ENCODE data around the gene FBXO24. TPM values are rescaled to one million over a fixed set of nuclear protein-coding genes. Genes with fewer than 3 reads are reported as not detected.
"Not testable (repeated sequence)": the region's sequence is repeated elsewhere in the genome, so short reads cannot be mapped to it uniquely, and the experiment has no call there.

FBXO24 gene, protein sequence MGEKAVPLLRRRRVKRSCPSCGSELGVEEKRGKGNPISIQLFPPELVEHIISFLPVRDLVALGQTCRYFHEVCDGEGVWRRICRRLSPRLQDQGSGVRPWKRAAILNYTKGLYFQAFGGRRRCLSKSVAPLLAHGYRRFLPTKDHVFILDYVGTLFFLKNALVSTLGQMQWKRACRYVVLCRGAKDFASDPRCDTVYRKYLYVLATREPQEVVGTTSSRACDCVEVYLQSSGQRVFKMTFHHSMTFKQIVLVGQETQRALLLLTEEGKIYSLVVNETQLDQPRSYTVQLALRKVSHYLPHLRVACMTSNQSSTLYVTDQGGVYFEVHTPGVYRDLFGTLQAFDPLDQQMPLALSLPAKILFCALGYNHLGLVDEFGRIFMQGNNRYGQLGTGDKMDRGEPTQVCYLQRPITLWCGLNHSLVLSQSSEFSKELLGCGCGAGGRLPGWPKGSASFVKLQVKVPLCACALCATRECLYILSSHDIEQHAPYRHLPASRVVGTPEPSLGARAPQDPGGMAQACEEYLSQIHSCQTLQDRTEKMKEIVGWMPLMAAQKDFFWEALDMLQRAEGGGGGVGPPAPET
- total RNA-seq = under 1 TPM in 2 of 4 donors, not detected in 2; 0.14 to 0.79 TPM

DNA sequence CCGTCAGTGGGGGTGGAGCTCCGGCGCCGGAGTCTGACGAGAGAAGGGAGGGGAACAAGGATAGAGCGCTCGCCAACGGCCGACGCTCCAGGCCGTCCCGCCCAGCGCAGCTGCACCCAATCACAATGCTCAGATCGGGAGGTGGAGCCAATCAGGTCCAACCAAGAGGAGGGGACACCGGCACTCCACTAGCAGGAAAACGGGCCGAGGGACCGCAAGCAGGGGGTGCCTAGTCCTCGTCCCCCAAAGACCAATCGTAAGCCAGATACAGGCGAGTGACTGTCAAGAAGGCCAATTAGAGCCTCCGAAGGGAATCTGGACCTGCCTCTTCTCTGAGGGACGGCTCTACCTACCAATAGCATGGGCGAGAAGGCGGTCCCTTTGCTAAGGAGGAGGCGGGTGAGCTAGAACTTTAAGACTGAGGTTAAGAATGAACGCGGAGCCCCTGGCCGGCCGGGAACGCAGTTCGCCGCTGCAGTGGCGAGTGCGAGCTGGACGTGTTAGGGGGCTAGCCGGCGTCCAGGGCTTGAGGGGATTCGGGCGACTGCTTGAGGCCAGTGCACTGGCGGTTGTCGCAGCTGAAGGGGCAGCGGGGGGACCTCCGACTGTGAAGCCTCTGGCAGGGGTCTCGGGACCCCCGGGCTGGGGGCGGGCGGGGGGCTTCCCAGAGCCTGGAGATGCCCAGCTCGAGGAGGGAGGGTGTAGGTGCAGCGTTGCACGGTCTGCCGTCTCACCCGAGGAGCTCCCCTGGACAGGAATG lies at the start of gene FBXO24:
Gene FBXO24 (plus strand): TSS at position 63 of the 760 bp plus-strand sequence. CDS start 298 bp downstream, at position 361.
- Histone ChIP-seq H3K4me1 (peaks cover 9 to 40% (median 33%) of the 10 kb centered on the region in 4 donors), H3K4me3 (peak within 1 kb of the TSS; percentile 82 to 100 (median 96)), H3K36me3 (peaks cover 0 to 7% (median 3%) of the 10 kb centered on the region in 4 donors), H3K9me3 (no peaks in the 10 kb centered on the region), H3K27ac (peak within 1 kb of the TSS; percentile 97 to 99 (median 98)), H3K27me3 (no peaks in the 10 kb centered on the region)
- intact Hi-C loops (cut with DNase I; ENCODE audit: low total_unique reads) (no loop called here), in situ Hi-C loops (cut with MboI; ENCODE audit: low pct_ligation_motif_present in 1 of 4, low pct_unique_long_range_greater_than_20kb in 1 of 4, low sequenced_read_pairs in 3 of 4) (loop anchor here in 2 of 4 donors (10.0 to 25.0 kb wide), 2 partner anchors 88 to 101 kb away; partner anchors contain the start of genes GIGYF1 (in 1 of the 2) and GNB2 (in 1 of the 2))
- peak in 2 of 3 donors; percentile 28 to 64 for TF ChIP-seq POLR2AphosphoS5 (IDR thresholded peaks at IDR 0.05)
- TF ChIP-seq POLR2A (IDR thresholded peaks at IDR 0.05) = no peak
- DNase-seq = peak; percentile 100
- 0% methylated on average over 48 of the region's 53 CpGs; no CpG with 5 or more reads in 1 of the 2 donors for WGBS, 2 donors (ENCODE audit: low coverage in 1 of 2)

GRCh38 chr7:100536695-100537094 lies 49.4 kb upstream of the FBXO24 start:
- H3K36me3 ChIP-seq; in situ Hi-C loops (cut with MboI; ENCODE audit: low pct_ligation_motif_present in 1 of 4, low pct_unique_long_range_greater_than_20kb in 1 of 4, low sequenced_read_pairs in 3 of 4); H3K27me3 ChIP-seq; DNase-seq; H3K4me3 ChIP-seq; H3K27ac ChIP-seq; H3K9me3 ChIP-seq: not testable (repeated sequence)
- intact Hi-C loops (cut with DNase I; ENCODE audit: low total_unique reads) = loop anchor here (5.0 kb wide), 1 partner anchor 701 kb away; the partner anchor contains the start of gene CLDN15
- peaks cover 10 to 46% (median 25%) of the 10 kb centered on the region in 4 donors for H3K4me1 ChIP-seq
- WGBS, 2 donors (ENCODE audit: low coverage in 1 of 2) = 70% methylated on average over 2 of the region's 2 CpGs; no CpG with 5 or more reads in 1 of the 2 donors

GRCh38 chr7:100538348-100538653 lies 47.8 kb upstream of the FBXO24 start:
- intact Hi-C loops (cut with DNase I; ENCODE audit: low total_unique reads) = loop anchor here (5.0 kb wide), 1 partner anchor 699 kb away; the partner anchor contains the start of gene CLDN15
- Histone ChIP-seq H3K9me3 (no peaks in the 10 kb centered on the region), H3K4me3 (peak overlapping the region in 2 of 4 donors; percentile 21 to 29), H3K27me3 (no peaks in the 10 kb centered on the region), H3K36me3 (no peaks in the 10 kb centered on the region), H3K27ac (peak overlapping the region; percentile 54 to 84 (median 67)), H3K4me1 (peaks cover 10 to 51% (median 38%) of the 10 kb centered on the region in 4 donors)
- in situ Hi-C loops (cut with MboI; ENCODE audit: low pct_ligation_motif_present in 1 of 4, low pct_unique_long_range_greater_than_20kb in 1 of 4, low sequenced_read_pairs in 3 of 4) = no loop called here
- DNase-seq = no peak
- WGBS, 2 donors (ENCODE audit: low coverage in 1 of 2) = 1 to 3% methylated on average over 7 to 8 of the region's 8 CpGs
- TF ChIP-seq POLR2A (IDR thresholded peaks at IDR 0.05) = no peak
- no peak for TF ChIP-seq POLR2AphosphoS5 (IDR thresholded peaks at IDR 0.05)
- TF ChIP-seq, protein P1, sequence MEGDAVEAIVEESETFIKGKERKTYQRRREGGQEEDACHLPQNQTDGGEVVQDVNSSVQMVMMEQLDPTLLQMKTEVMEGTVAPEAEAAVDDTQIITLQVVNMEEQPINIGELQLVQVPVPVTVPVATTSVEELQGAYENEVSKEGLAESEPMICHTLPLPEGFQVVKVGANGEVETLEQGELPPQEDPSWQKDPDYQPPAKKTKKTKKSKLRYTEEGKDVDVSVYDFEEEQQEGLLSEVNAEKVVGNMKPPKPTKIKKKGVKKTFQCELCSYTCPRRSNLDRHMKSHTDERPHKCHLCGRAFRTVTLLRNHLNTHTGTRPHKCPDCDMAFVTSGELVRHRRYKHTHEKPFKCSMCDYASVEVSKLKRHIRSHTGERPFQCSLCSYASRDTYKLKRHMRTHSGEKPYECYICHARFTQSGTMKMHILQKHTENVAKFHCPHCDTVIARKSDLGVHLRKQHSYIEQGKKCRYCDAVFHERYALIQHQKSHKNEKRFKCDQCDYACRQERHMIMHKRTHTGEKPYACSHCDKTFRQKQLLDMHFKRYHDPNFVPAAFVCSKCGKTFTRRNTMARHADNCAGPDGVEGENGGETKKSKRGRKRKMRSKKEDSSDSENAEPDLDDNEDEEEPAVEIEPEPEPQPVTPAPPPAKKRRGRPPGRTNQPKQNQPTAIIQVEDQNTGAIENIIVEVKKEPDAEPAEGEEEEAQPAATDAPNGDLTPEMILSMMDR (IDR thresholded peaks at IDR 0.05) = no peak
- no peak for TF ChIP-seq EP300 (IDR thresholded peaks at IDR 0.05; ENCODE audit: low read depth)

DNA sequence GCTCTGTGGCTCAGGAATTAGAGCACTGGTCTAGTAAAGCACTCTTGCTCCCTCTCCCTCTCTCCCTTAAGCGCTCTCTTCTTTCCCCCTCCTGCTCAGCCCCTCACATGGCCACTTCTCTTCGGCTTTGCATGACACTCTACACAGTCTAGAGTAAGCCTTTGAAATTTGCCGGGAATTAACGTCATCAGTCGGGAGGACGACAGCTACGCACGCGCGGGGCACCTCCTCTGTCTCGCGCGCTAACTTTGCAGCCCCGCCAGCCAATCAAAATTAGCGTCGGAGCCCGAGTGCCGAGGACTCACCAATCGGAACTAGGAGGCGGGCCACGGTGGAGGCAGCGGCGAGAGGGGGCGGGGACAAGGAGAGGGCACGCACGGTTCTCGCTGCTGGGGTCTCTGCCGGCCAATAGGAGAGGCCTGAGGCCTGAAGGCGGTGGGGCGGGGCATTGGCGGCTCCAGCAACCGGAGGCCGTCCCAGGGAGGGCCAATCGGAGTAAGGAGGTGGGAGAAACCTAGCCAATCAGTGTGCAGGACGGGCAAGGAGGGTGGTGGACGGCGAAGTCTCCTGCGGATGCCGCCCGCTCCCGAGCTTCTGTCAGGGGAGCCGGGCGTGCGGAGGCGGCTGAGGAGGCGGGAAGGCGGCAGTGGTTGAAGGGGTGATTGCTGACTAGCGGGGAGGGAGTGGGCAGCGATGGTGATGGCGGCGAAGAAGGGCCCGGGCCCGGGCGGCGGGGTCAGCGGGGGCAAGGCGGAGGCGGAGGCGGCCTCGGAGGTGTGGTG lies 47.3 kb upstream of the FBXO24 start, which contains the start of gene AGFG2:
Gene AGFG2 (plus strand): TSS at position 550 of the 782 bp plus-strand sequence. CDS start 144 bp downstream, at position 694.
- in situ Hi-C loops (cut with MboI; ENCODE audit: low pct_ligation_motif_present in 1 of 4, low pct_unique_long_range_greater_than_20kb in 1 of 4, low sequenced_read_pairs in 3 of 4) = no loop called here
- Histone ChIP-seq H3K9me3 (no peaks in the 10 kb centered on the region), H3K27ac (peak within 1 kb of the TSS; percentile 76 to 93 (median 89)), H3K4me1 (peaks cover 10 to 51% (median 42%) of the 10 kb centered on the region in 4 donors), H3K4me3 (peak within 1 kb of the TSS; percentile 58 to 93 (median 72)), H3K27me3 (no peaks in the 10 kb centered on the region), H3K36me3 (no peaks in the 10 kb centered on the region)
- 0% methylated on average over 7 to 59 of the region's 60 CpGs for WGBS, 2 donors (ENCODE audit: low coverage in 1 of 2)
- intact Hi-C loops (cut with DNase I; ENCODE audit: low total_unique reads) = loop anchor here (5.0 kb wide), 1 partner anchor 698 kb away; the partner anchor contains the start of gene CLDN15
- TF ChIP-seq EP300 (IDR thresholded peaks at IDR 0.05; ENCODE audit: low read depth) (no peak), POLR2AphosphoS5 (IDR thresholded peaks at IDR 0.05) (peak; percentile 95 to 97 (median 96)), POLR2A (IDR thresholded peaks at IDR 0.05) (peak; percentile 96)
- TF ChIP-seq, protein P1 (IDR thresholded peaks at IDR 0.05) = no peak
- DNase-seq = peak; percentile 100
